MCF 10A (cell line): ENCODE data around the gene EBNA1BP2. TPM values are rescaled to one million over a fixed set of nuclear protein-coding genes. Genes with fewer than 3 reads are reported as not detected.
"Not testable (repeated sequence)": the region's sequence is repeated elsewhere in the genome, so short reads cannot be mapped to it uniquely, and the experiment has no call there.

Experiments used
- BruUV-seq: library from RNA; stranded (reverse); fragments of 400-500 nt; replicated peaks from 2 replicates; lab custom pipeline; 2021; lab: Mats Ljungman, UMichigan
- CTCF ChIA-PET: fragments of 300-600 bp; sonication (Branson Sonifier 250); formaldehyde crosslinking; extraction: SDS; loops from one replicate; lab custom pipeline; 2021; ENCODE audit warnings: antibody characterized with exemption, inconsistent platforms; lab: Yijun Ruan, JAX
- POLR2A ChIA-PET: fragments of 300-600, 350-650 bp; sonication (Branson Sonifier 250); formaldehyde crosslinking; extraction: SDS; loops from one replicate; lab custom pipeline; 2020; ENCODE audit warnings: antibody characterized with exemption, inconsistent platforms; lab: Yijun Ruan, JAX
- DNase-seq: peaks from one replicate; pipeline ENCODE4 v3.0.0-alpha.2; 2018; ENCODE audit not compliant: unreplicated experiment
- H3K27ac Mint-ChIP-seq: one replicate; pipeline ENCODE4 v1.8.0; 2022; ENCODE audit warnings: mild to moderate bottlenecking, low read depth, mixed read lengths; ENCODE audit not compliant: unreplicated experiment
- H3K27me3 Mint-ChIP-seq: one replicate; pipeline ENCODE4 v1.8.0; 2022; ENCODE audit warnings: mixed read lengths; ENCODE audit not compliant: insufficient read depth, unreplicated experiment
- H3K36me3 Mint-ChIP-seq: one replicate; pipeline ENCODE4 v1.8.0; 2022; ENCODE audit warnings: mild to moderate bottlenecking, moderate library complexity, mixed read lengths; ENCODE audit not compliant: insufficient read depth, unreplicated experiment
- H3K4me1 Mint-ChIP-seq: one replicate; pipeline ENCODE4 v1.8.0; 2022; ENCODE audit warnings: mixed read lengths; ENCODE audit not compliant: insufficient read depth, unreplicated experiment
- H3K4me3 Mint-ChIP-seq: one replicate; pipeline ENCODE4 v1.8.0; 2022; ENCODE audit warnings: mild to moderate bottlenecking, moderate library complexity, mixed read lengths; ENCODE audit not compliant: unreplicated experiment
- H3K9me3 Mint-ChIP-seq: one replicate; pipeline ENCODE4 v1.8.0; 2022; ENCODE audit warnings: mixed read lengths; ENCODE audit not compliant: unreplicated experiment
- intact Hi-C: fragments of 100-400 bp; cut with micrococcal nuclease; formaldehyde crosslinking; loops from 2 replicates; pipeline ENCODE4 v1.14.1; 2022
- total RNA-seq: library from RNA; stranded (reverse); gene quantifications from 2 replicates; pipeline ENCODE4 v1.2.3, GENCODE V29; 2022
- TF ChIP-seq, protein P1 (sequence below): fragments of 200-600 bp; IDR thresholded peaks from one replicate; pipeline ENCODE4 v1.8.0; 2022; ENCODE audit warnings: antibody characterized with exemption, mild to moderate bottlenecking; ENCODE audit not compliant: unreplicated experiment

EBNA1BP2 gene
- total RNA-seq, 1 experiment from 2014 or later: 171 TPM

DNA sequence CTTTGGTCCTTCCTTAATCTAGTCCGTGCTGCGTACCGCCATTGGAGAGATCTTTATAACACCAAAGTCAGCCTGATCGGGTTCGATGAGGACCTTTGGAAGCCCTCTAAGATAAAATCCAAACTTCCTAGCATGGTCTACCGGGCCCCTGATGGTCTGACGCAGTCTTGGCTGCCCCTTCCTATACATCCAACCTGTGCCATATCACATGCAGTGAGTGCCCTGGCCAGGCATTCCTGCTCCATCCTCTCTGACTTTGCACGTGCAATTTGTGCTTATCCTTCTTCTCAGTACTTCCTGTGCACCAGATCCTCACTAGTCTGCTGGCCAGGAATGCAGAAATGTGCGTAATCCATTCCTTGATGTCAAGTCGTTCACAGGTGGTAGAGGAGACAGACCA is 45.7 kb upstream of the EBNA1BP2 start:
- H3K4me3 Mint-ChIP-seq: no peak overlapping the region
- no TSS peak for BruUV-seq
- no peaks in the 10 kb centered on the region for H3K9me3 Mint-ChIP-seq
- POLR2A ChIA-PET: no interaction called here
- no peaks in the 10 kb centered on the region for H3K27me3 Mint-ChIP-seq
- no peak for DNase-seq
- H3K4me1 Mint-ChIP-seq: no peaks in the 10 kb centered on the region
- CTCF ChIA-PET: interaction anchor here (0.7 to 1.6 kb wide), 3 partner anchors 9 to 121 kb away, joined by 3 to 6 read pairs (median 3); no protein-coding TSS in a partner anchor
- intact Hi-C loops: no loop called here
- H3K36me3 Mint-ChIP-seq: no peaks in the 10 kb centered on the region
- H3K27ac Mint-ChIP-seq: no peak overlapping the region
- TF ChIP-seq, protein P1, sequence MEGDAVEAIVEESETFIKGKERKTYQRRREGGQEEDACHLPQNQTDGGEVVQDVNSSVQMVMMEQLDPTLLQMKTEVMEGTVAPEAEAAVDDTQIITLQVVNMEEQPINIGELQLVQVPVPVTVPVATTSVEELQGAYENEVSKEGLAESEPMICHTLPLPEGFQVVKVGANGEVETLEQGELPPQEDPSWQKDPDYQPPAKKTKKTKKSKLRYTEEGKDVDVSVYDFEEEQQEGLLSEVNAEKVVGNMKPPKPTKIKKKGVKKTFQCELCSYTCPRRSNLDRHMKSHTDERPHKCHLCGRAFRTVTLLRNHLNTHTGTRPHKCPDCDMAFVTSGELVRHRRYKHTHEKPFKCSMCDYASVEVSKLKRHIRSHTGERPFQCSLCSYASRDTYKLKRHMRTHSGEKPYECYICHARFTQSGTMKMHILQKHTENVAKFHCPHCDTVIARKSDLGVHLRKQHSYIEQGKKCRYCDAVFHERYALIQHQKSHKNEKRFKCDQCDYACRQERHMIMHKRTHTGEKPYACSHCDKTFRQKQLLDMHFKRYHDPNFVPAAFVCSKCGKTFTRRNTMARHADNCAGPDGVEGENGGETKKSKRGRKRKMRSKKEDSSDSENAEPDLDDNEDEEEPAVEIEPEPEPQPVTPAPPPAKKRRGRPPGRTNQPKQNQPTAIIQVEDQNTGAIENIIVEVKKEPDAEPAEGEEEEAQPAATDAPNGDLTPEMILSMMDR: no peak

DNA sequence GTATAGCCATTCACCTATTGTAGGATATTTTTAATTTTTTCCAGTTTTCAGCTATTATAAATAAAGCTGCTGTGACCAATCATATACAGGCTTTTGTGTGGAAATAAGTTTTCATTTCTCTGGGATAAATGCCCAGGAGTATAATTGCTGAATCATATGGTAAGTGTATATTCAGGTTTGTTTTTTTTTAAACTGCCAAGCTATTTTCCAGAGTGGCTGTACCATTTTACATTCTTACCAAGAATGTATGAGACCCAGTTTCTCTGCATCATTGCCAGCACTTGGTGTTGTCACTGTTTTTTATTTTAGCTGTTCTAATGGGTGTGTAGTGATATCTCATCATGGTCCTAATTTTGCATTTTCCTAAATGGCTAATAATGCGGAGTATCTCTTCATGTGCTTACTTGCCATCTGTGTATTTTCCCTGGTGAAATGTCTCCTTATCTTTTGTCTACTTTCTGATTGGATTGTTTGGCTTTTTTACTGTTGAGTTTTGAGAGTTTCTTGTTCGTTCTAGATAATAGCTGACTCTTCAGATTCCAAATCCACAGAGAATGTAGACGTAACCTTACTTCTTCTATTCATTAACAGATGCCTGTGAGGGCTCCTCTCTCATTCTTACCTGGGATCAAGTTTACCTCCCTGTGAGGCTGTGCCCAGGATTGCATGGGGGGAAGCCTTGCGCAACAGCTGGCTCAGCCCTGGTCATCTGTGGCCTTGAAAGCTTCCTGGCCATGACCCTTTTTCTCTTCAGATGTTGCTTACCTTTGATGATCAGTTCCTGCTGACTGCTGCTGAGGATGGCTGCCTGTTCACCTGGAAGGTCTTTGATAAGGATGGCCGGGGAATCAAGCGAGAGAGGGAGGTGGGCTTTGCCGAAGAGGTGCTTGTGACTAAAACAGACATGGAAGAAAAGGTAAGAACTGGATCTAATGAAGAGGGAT is 42.7 kb upstream of the EBNA1BP2 start:
- ChIA-PET CTCF (interaction anchor here (0.6 to 1.6 kb wide), 4 partner anchors 7 to 208 kb away, joined by 3 to 4 read pairs (median 3); no protein-coding TSS in a partner anchor), POLR2A (interaction anchor here (0.6 to 1.0 kb wide), 2 partner anchors 71 to 80 kb away, joined by 3 read pairs; partner anchors contain the start of gene C1orf210)
- TF ChIP-seq, protein P1: no peak
- Mint-ChIP-seq H3K4me1 (no peaks in the 10 kb centered on the region), H3K27ac (no peak overlapping the region), H3K36me3 (no peaks in the 10 kb centered on the region), H3K27me3 (no peaks in the 10 kb centered on the region), H3K4me3 (no peak overlapping the region), H3K9me3 (no peaks in the 10 kb centered on the region)
- no peak for DNase-seq
- BruUV-seq: no TSS peak
- intact Hi-C loops: no loop called here

DNA sequence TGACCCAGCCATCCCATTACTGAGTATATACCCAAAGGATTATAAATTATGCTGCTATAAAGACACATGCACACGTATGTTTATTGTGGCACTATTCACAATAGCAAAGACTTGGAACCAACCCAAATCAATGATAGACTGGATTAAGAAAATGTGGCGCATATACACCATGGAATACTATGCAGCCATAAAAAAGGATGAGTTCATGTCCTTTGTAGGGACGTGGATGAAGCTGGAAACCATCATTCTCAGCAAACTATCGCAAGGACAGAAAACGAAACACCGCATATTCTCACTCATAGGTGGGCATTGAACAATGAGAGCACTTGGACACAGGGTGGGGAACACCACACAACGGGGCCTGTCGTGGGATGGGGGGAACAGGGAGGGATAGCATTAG is 36.2 kb upstream of the EBNA1BP2 start:
- ChIA-PET POLR2A (interaction anchor here (0.8 to 2.3 kb wide), 2 partner anchors 19 to 20 kb away, joined by 3 to 10 read pairs; no protein-coding TSS in a partner anchor), CTCF (interaction anchor here (1.2 kb wide), 1 partner anchor 19 kb away, joined by 8 read pairs; no protein-coding TSS in a partner anchor)
- intact Hi-C loops, H3K27me3 Mint-ChIP-seq, H3K4me3 Mint-ChIP-seq, BruUV-seq, H3K9me3 Mint-ChIP-seq, H3K36me3 Mint-ChIP-seq, DNase-seq: not testable (repeated sequence)
- peak overlapping the region; percentile 89 for H3K27ac Mint-ChIP-seq
- peaks cover 18% of the 10 kb centered on the region for H3K4me1 Mint-ChIP-seq

DNA sequence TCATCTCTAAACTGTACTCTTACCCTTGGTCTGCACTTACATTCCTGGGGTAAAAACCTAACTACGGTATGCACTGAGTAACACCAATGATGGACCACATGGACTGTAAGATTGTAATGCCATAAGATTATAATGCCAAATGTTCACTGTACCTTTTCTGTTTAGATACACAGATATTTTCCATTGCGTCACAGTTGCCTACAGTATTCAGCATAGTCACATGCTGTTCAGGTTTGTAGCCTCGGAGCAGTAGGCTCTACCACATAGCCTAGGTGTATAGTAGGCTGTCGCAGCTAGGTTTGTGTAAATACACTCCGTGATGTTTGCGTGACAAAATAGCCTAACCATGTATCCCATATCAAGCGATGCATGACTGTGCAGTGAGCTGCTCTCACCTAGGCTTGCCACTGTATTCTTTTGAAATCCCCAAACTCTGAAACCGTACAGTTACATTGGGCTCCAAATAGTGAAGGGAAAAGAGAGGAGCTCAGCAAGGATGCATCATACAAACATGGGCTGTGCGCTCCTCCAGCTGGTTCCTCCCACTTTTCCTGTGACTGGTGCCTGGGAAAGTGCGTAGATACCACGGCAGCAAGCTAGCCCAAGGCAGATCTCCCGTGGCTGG is 35.3 kb upstream of the EBNA1BP2 start:
- peak overlapping the region; percentile 68 for H3K4me3 Mint-ChIP-seq
- CTCF ChIA-PET: interaction anchor here (0.5 to 1.2 kb wide), 4 partner anchors 8 to 876 kb away, joined by 3 to 8 read pairs (median 4); partner anchors contain the start of genes CFAP57 and EBNA1BP2
- H3K27ac Mint-ChIP-seq: peak overlapping the region; percentile 89
- H3K36me3 Mint-ChIP-seq: no peaks in the 10 kb centered on the region
- peaks cover 18% of the 10 kb centered on the region for H3K4me1 Mint-ChIP-seq
- TF ChIP-seq, protein P1: no peak
- H3K9me3 Mint-ChIP-seq: no peaks in the 10 kb centered on the region
- peak; percentile 65 for DNase-seq
- POLR2A ChIA-PET: interaction anchor here (0.8 to 3.0 kb wide), 9 partner anchors 9 to 500 kb away, joined by 3 to 20 read pairs (median 5); partner anchors contain the start of genes CFAP57, EBNA1BP2, ELOVL1 and MED8
- TSS peak; percentile 97 for BruUV-seq
- no peaks in the 10 kb centered on the region for H3K27me3 Mint-ChIP-seq
- intact Hi-C loops: no loop called here
